CD4-positive, alpha-beta T cell (primary cell): Measurements from ENCODE around the gene ANKRD36. TPM values are rescaled to one million over a fixed set of nuclear protein-coding genes. Genes with fewer than 3 reads are reported as not detected.
"Not testable (repeated sequence)": the region's sequence is repeated elsewhere in the genome, so short reads cannot be mapped to it uniquely, and the experiment has no call there.

Experiments
- ATAC-seq: fragments of 200-7000 bp; cut with Tn5 transposase; one replicate; pipeline ENCODE4 v1.10.0; 2022; ENCODE audit warnings: mild to moderate bottlenecking; ENCODE audit not compliant: poor library complexity
- CTCF ChIA-PET: fragments of 350-600 bp; sonication (Branson Sonifier 250); formaldehyde crosslinking; loops from one replicate; lab custom pipeline; 2021; ENCODE audit warnings: antibody characterized with exemption, inconsistent platforms; lab: Charles Lee
- POLR2A ChIA-PET: fragments of 350-600 bp; sonication (Branson Sonifier 250); formaldehyde crosslinking; loops from one replicate; lab custom pipeline; 2021; ENCODE audit warnings: antibody characterized with exemption, inconsistent platforms; lab: Charles Lee
- DNase-seq, 14 experiments: peaks; one replicate each; pipeline ENCODE4 v3.0.0-alpha.2; 2013 to 2020; ENCODE audit warnings: mixed read lengths in 2 of 14
- H3K27ac ChIP-seq, 2 donors: one replicate each; pipeline versions ENCODE4 v1.5.1 to v1.7.0; 2013; ENCODE audit warnings: low read length in 2 of 2, low read depth in 1 of 2, mild to moderate bottlenecking in 1 of 2
- H3K27me3 ChIP-seq, 2 experiments: 1 replicate in 1 of 2; 2 replicates in 1 of 2; pipeline versions ENCODE4 v1.6.1 to v1.7.0; 2013; ENCODE audit warnings: low read length in 2 of 2, control low read depth in 1 of 2, mild to moderate bottlenecking in 1 of 2, moderate library complexity in 1 of 2; ENCODE audit not compliant: insufficient read depth in 2 of 2, control insufficient read depth in 1 of 2
- H3K36me3 ChIP-seq: one replicate; pipeline ENCODE4 v1.6.1; 2013; ENCODE audit warnings: low read length, control low read depth; ENCODE audit not compliant: insufficient read depth
- H3K4me1 ChIP-seq: one replicate; pipeline ENCODE4 v1.6.1; 2013; ENCODE audit warnings: low read length, control low read depth; ENCODE audit not compliant: insufficient read depth
- H3K4me3 ChIP-seq: one replicate; pipeline ENCODE4 v1.5.1; 2013; ENCODE audit warnings: mild to moderate bottlenecking, low read length, moderate library complexity
- H3K9me3 ChIP-seq, 2 experiments: 1 replicate in 1 of 2; 2 replicates in 1 of 2; pipeline versions ENCODE4 v1.6.1 to v1.7.0; 2013; ENCODE audit warnings: low read length in 2 of 2, mild to moderate bottlenecking in 2 of 2, control low read depth in 1 of 2, moderate library complexity in 1 of 2; ENCODE audit not compliant: control insufficient read depth in 1 of 2, insufficient read depth in 1 of 2
- H3K27ac Mint-ChIP-seq: one replicate; pipeline ENCODE4 v1.8.0; 2020; ENCODE audit warnings: mixed read lengths
- H3K27me3 Mint-ChIP-seq: one replicate; pipeline ENCODE4 v1.8.0; 2021; ENCODE audit warnings: mixed read lengths
- H3K36me3 Mint-ChIP-seq: one replicate; pipeline ENCODE4 v1.8.0; 2021; ENCODE audit warnings: low read depth, mixed read lengths
- H3K4me1 Mint-ChIP-seq: one replicate; pipeline ENCODE4 v1.8.0; 2021; ENCODE audit warnings: low read depth, mixed read lengths
- H3K4me3 Mint-ChIP-seq: one replicate; pipeline ENCODE4 v1.8.0; 2020; ENCODE audit warnings: mild to moderate bottlenecking, mixed read lengths
- H3K9me3 Mint-ChIP-seq: one replicate; pipeline ENCODE4 v1.8.0; 2020; ENCODE audit warnings: mixed read lengths
- intact Hi-C, 2 experiments: fragments of 100-400 bp; cut with DNase I in 1 of 2; cut with micrococcal nuclease in 1 of 2; formaldehyde crosslinking; loops; one replicate each; pipeline versions ENCODE4 v1.15.1 to v1.9.0; 2023 to 2025; cut with DNase I, micrococcal nuclease
- total RNA-seq, 174 experiments: library from RNA in 2 of 174; stranded (reverse) in 2 of 174; gene quantifications; one replicate each; pipeline ENCODE4 v1.2.3 and lab custom pipeline; 2021 to 2026
- TF ChIP-seq, protein P1 (sequence below): fragments of 200-600 bp; IDR thresholded peaks from one replicate; pipeline ENCODE4 v1.8.0; 2022; ENCODE audit warnings: antibody characterized with exemption, mild to moderate bottlenecking

Gene ANKRD36
- total RNA-seq, 2 experiments from 2014 or later = 60.5 to 67.0 TPM

GRCh38 chr2:97092946-97093345, 20.0 kb upstream of the ANKRD36 start:
- H3K4me1 ChIP-seq = peaks cover 17% of the 10 kb centered on the region
- H3K36me3 ChIP-seq, CTCF ChIA-PET, ATAC-seq, H3K27ac ChIP-seq, DNase-seq, H3K27me3 Mint-ChIP-seq, H3K9me3 ChIP-seq, H3K9me3 Mint-ChIP-seq, POLR2A ChIA-PET, intact Hi-C loops, H3K4me1 Mint-ChIP-seq, H3K4me3 ChIP-seq, H3K27me3 ChIP-seq: not testable (repeated sequence)
- peak overlapping the region; percentile 17 for H3K4me3 Mint-ChIP-seq
- H3K36me3 Mint-ChIP-seq = peaks cover 11% of the 10 kb centered on the region
- H3K27ac Mint-ChIP-seq = peak overlapping the region; percentile 10

- H3K27ac Mint-ChIP-seq, POLR2A ChIA-PET, H3K9me3 Mint-ChIP-seq, H3K27ac ChIP-seq, intact Hi-C loops, DNase-seq, H3K27me3 ChIP-seq, CTCF ChIA-PET, H3K27me3 Mint-ChIP-seq, H3K36me3 ChIP-seq, H3K4me1 Mint-ChIP-seq, H3K9me3 ChIP-seq, H3K4me3 ChIP-seq, H3K36me3 Mint-ChIP-seq: not testable (repeated sequence)
- peaks cover 17% of the 10 kb centered on the region for H3K4me1 ChIP-seq
- peak overlapping the region; percentile 56 for H3K4me3 Mint-ChIP-seq
- peak; percentile 13 for ATAC-seq
Measured at GRCh38 chr2:97093983-97094771, 18.8 kb upstream of the ANKRD36 start.

DNA sequence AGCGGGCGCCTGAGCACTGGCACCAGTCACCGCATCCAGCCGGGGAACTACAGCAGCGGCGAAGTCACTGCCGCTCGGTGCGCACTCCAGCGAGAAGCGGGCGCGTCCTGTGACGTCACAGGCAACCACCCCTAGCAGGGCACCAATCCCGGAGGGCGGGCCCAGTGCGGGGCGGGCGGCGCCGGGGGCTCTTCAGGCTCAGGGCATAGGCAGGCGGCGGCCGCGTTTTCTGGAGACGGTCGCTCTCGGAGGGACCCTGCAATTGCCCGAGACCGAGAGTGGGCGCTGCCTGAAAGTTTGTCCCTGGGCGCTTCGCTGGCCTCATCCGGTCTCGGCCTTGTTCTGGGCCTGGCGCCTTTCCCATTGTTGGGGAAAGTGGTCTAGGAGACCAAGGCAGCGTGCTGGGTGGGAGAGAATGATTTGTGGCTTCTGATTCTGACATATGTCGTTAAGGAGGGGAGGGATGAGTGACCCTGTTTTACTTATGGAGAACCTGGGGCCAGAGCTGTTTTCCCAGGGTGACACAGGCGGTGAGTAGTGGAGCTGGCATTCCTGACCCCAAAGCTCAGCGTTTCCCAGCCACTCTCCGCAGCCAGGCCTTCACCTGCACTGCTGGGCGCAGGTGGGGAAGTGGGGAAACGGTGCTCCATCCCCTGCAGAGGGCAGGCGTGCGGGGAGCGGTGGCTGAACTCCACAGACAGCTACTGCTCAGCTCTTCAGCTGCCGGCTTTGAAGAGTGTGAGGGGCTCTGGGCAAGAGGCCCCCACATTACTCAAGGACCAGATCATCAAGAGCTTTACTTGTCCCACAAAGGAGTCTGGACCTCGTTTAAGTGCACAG, 18.0 kb upstream of the ANKRD36 start, which contains the start of gene FAHD2B:
TSS of gene FAHD2B (minus strand) at position 111 of the 840 bp plus-strand sequence. CDS start 3,176 bp downstream, outside the sequence.
- Mint-ChIP-seq H3K27ac (peak within 1 kb of the TSS; percentile 62), H3K4me3 (peak within 1 kb of the TSS; percentile 82)
- H3K4me3 ChIP-seq = peak within 1 kb of the TSS; percentile 40
- H3K4me1 Mint-ChIP-seq, H3K27ac ChIP-seq, H3K27me3 ChIP-seq, H3K9me3 Mint-ChIP-seq, H3K27me3 Mint-ChIP-seq, H3K9me3 ChIP-seq, H3K36me3 Mint-ChIP-seq, H3K36me3 ChIP-seq, POLR2A ChIA-PET: not testable (repeated sequence)
- intact Hi-C loops = loop anchor here in 1 of 2 experiments (5.0 kb wide), 1 partner anchor 128 kb away; no protein-coding TSS in a partner anchor
- peaks cover 17% of the 10 kb centered on the region for H3K4me1 ChIP-seq
- DNase-seq = peak; percentile 67 to 93 (median 82)
- CTCF ChIA-PET = interaction anchor here (1.6 kb wide), 1 partner anchor 18 kb away, joined by 7 read pairs; the partner anchor contains the start of gene ANKRD36
- peak; percentile 97 for ATAC-seq

DNA sequence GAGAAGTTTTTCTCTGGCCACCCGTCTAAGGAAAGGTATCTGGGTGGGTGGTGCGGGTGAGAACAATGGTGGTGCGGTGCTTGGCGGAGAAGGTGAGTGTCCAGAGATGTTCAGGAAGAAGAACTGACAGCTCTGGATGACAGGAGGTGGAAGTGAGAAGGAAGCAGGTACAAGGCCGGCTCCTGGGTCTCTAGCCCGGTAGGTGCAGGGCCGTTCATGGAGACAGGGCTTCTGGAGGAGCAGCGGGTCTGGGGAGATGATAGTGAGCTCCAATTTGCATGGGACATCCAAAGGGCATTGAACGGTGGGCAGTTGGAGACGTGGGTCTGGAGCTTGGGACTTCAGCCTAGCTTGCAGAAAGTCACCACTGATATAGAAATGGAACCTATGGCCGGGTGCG, 17.3 kb upstream of the ANKRD36 start:
- Mint-ChIP-seq H3K9me3 (no peaks in the 10 kb centered on the region), H3K36me3 (peaks cover under 1% of the 10 kb centered on the region), H3K27ac (peak overlapping the region; percentile 62), H3K4me3 (peak overlapping the region; percentile 27), H3K4me1 (peaks cover 8% of the 10 kb centered on the region), H3K27me3 (peaks cover 10% of the 10 kb centered on the region)
- intact Hi-C loops = loop anchor here in 1 of 2 experiments (5.0 kb wide), 1 partner anchor 128 kb away; no protein-coding TSS in a partner anchor
- no peak overlapping the region for H3K27ac ChIP-seq
- H3K9me3 ChIP-seq = no peaks in the 10 kb centered on the region
- CTCF ChIA-PET = interaction anchor here (1.6 kb wide), 1 partner anchor 17 kb away, joined by 7 read pairs; the partner anchor contains the start of gene ANKRD36
- peaks cover 0 to under 1% of the 10 kb centered on the region in 2 experiments for H3K27me3 ChIP-seq
- no peak for DNase-seq
- H3K36me3 ChIP-seq = no peaks in the 10 kb centered on the region
- no peak overlapping the region for H3K4me3 ChIP-seq
- no peak for ATAC-seq
- POLR2A ChIA-PET = no interaction called here
- H3K4me1 ChIP-seq = peaks cover 17% of the 10 kb centered on the region
- TF ChIP-seq, protein P1, sequence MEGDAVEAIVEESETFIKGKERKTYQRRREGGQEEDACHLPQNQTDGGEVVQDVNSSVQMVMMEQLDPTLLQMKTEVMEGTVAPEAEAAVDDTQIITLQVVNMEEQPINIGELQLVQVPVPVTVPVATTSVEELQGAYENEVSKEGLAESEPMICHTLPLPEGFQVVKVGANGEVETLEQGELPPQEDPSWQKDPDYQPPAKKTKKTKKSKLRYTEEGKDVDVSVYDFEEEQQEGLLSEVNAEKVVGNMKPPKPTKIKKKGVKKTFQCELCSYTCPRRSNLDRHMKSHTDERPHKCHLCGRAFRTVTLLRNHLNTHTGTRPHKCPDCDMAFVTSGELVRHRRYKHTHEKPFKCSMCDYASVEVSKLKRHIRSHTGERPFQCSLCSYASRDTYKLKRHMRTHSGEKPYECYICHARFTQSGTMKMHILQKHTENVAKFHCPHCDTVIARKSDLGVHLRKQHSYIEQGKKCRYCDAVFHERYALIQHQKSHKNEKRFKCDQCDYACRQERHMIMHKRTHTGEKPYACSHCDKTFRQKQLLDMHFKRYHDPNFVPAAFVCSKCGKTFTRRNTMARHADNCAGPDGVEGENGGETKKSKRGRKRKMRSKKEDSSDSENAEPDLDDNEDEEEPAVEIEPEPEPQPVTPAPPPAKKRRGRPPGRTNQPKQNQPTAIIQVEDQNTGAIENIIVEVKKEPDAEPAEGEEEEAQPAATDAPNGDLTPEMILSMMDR = no peak

DNA sequence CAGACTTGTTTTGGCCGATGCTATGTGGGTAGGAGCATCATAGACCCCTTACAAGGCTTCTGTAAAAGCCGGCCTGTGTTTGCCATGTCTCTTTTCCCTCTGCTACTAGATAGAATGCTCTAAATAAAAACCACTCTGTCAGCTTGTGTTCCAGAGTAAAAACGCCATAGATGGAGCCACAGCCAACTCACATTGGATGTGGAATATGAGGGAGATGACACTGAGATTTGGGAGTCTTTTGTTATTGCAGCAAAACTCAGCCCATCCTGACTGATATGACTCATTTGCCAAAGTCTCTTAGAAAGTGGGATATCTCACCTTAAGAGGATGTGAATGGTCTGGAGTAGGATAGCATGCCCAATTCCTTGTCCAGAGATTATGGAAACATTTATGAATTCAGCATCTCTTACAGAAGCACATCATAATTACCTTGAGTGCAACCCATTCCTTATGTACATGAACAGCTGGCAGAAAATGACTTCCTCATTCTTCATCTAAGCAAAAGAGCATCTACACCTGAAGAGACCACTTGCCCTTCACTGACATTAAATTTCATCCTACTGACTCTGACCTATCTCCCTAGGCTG, 14.1 kb upstream of the ANKRD36 start:
- H3K36me3 Mint-ChIP-seq, H3K36me3 ChIP-seq, H3K27ac ChIP-seq, H3K27me3 ChIP-seq, H3K4me1 Mint-ChIP-seq, H3K9me3 ChIP-seq, H3K4me3 ChIP-seq, H3K9me3 Mint-ChIP-seq, POLR2A ChIA-PET, DNase-seq, ATAC-seq, H3K4me3 Mint-ChIP-seq, H3K27ac Mint-ChIP-seq, CTCF ChIA-PET: not testable (repeated sequence)
- intact Hi-C loops = loop anchor here in 1 of 2 experiments (5.0 kb wide), 1 partner anchor 132 kb away; no protein-coding TSS in a partner anchor
- peaks cover 24% of the 10 kb centered on the region for H3K27me3 Mint-ChIP-seq
- H3K4me1 ChIP-seq = peaks cover 13% of the 10 kb centered on the region
